GM12864 (cell line): ENCODE results near the gene CTU1.
"Not testable (repeated sequence)": the region's sequence is repeated elsewhere in the genome, so short reads cannot be mapped to it uniquely, and the experiment has no call there.

Experiments
- DNase-seq: peaks from one replicate; pipeline ENCODE4 v3.0.0-alpha.2; 2011; ENCODE audit warnings: low read depth
- H3K4me3 ChIP-seq: 2 replicates; pipeline ENCODE4 v1.5.1; 2011; ENCODE audit warnings: mild to moderate bottlenecking, low read depth, low read length, control low read depth
- TF ChIP-seq, protein P1 (sequence below): IDR thresholded peaks from 2 replicates; pipeline ENCODE4 v1.5.1; 2011; ENCODE audit warnings: low read depth, mild to moderate bottlenecking, moderate library complexity, low read length, control low read depth, inconsistent platforms; ENCODE audit errors: missing control alignments

CTU1 gene

DNA sequence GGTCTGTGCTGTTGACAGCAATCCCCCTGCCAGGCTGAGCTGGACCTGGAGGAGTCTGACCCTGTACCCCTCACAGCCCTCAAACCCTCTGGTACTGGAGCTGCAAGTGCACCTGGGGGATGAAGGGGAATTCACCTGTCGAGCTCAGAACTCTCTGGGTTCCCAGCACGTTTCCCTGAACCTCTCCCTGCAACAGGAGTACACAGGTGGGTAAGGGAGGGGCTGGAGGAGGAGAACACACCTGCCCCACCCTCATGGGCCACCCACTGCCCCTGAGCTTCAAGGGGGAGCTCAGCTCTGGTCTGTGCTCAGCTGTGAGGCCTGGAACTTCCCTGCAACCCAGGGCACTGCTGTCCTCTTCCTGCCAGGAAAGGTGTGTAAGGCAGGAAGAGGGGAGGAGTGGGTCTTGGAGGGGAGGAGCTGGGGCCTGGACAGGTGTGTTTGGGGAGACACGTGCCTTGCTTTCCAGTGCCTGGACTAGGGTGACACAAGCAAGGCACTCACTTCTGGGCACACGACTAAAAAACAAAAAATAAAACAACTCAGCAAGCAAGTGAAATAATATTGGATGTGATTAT, 37.8 kb upstream of the CTU1 start:
- no peak for DNase-seq
- no peak overlapping the region for H3K4me3 ChIP-seq
- TF ChIP-seq, protein P1, sequence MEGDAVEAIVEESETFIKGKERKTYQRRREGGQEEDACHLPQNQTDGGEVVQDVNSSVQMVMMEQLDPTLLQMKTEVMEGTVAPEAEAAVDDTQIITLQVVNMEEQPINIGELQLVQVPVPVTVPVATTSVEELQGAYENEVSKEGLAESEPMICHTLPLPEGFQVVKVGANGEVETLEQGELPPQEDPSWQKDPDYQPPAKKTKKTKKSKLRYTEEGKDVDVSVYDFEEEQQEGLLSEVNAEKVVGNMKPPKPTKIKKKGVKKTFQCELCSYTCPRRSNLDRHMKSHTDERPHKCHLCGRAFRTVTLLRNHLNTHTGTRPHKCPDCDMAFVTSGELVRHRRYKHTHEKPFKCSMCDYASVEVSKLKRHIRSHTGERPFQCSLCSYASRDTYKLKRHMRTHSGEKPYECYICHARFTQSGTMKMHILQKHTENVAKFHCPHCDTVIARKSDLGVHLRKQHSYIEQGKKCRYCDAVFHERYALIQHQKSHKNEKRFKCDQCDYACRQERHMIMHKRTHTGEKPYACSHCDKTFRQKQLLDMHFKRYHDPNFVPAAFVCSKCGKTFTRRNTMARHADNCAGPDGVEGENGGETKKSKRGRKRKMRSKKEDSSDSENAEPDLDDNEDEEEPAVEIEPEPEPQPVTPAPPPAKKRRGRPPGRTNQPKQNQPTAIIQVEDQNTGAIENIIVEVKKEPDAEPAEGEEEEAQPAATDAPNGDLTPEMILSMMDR = no peak

GRCh38 chr19:51144482-51145045, 36.4 kb upstream of the CTU1 start:
- H3K4me3 ChIP-seq = no peak overlapping the region
- DNase-seq = no peak
- TF ChIP-seq, protein P1 = no peak

DNA sequence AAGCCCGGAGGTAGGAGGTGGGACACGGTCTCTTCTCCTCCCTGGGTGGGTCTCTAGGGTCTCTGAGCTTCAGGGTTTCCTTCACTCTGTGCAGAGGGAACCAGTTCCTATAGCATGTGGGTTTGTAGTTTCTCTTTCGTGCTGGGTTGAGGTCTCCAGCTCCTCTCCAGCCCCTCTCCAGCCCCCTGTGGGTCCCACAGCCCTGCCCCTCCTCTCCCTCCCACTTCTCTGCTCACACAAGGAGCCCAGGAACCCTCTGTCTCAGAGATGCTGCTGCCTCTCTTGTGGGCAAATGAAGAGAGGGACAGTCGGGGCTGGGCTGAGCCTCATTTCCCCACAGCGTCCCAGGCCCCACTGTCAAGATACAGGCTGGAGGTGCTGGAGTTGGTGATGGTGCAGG, 35.3 kb upstream of the CTU1 start:
- no peak for DNase-seq
- TF ChIP-seq, protein P1 = no peak
- H3K4me3 ChIP-seq = no peak overlapping the region

- not testable (repeated sequence) for H3K4me3 ChIP-seq
These were observed 34.7 kb upstream of the CTU1 start for GRCh38 chr19:51142809-51143475.

GRCh38 chr19:51142119-51142518, 33.9 kb upstream of the CTU1 start, which contains the start of gene SIGLEC7:
TSS of gene SIGLEC7 (plus strand) at chr19:51142301. CDS start at chr19:51142370, 69 bp downstream.
- DNase-seq = no peak
- no peak within 1 kb of the TSS for H3K4me3 ChIP-seq
- TF ChIP-seq, protein P1 = no peak

More at GRCh38 chr19:51142809-51143475, 34.7 kb upstream of the CTU1 start:
- DNase-seq = not testable (repeated sequence)

GRCh38 chr19:51141181-51141580, 33.0 kb upstream of the CTU1 start:
- no peak for DNase-seq
- TF ChIP-seq, protein P1 = no peak
- no peak overlapping the region for H3K4me3 ChIP-seq

DNA sequence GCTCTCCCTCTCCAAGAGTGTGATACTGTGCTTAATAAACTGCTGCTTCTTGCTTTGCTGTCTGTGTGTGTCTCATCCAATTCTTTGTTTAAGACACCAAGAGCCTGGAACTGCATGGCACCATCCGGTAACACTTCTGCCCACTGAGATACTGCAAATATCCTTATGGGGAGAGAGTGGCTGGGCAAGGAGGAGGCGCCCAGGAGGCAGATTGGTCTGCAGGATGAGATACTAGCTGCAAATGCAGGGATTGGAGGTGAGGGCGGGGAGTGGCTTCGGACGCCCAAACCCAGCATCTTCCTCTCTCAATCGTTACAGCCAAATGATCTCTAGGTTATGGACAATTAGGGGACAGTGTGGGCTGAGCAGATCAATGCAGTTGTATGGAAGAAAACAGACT, 32.2 kb upstream of the CTU1 start:
- H3K4me3 ChIP-seq = no peak overlapping the region
- DNase-seq = no peak

More for the DNA sequence above, 32.2 kb upstream of the CTU1 start:
- TF ChIP-seq, protein P1 = no peak
